HepG2 (cell line): ENCODE results near the gene B4GALT5. TPM values are rescaled to one million over a fixed set of nuclear protein-coding genes. Genes with fewer than 3 reads are reported as not detected.

Experiments used
- ATAC-seq: fragments of 200-7000 bp; cut with Tn5 transposase; 3 replicates; pipeline ENCODE4 v1.9.1; 2020; ENCODE audit warnings: mild to moderate bottlenecking, moderate library complexity
- BruUV-seq: library from RNA; stranded (reverse); fragments of 400-500 nt; replicated peaks from 2 replicates; lab custom pipeline; 2021; lab: Mats Ljungman, UMichigan
- CTCF ChIA-PET: fragments of 300-600 bp; formaldehyde crosslinking; extraction: SDS; loops from one replicate; lab custom pipeline; 2021; ENCODE audit warnings: low total read pairs, inconsistent platforms, low intra/inter-chr PET ratio; lab: Yijun Ruan, JAX
- POLR2A ChIA-PET: fragments of 350-600 bp; sonication (Branson Sonifier 250); formaldehyde crosslinking; loops from one replicate; lab custom pipeline; 2020; ENCODE audit warnings: antibody characterized with exemption, inconsistent platforms; lab: Yijun Ruan, JAX
- DNase-seq: peaks from one replicate; pipeline ENCODE4 v3.0.0-alpha.2; 2015; ENCODE audit warnings: low spot score
- FAIRE-seq: peaks from 3 replicates; lab custom pipeline; 2011; peaks lifted over from hg19 to GRCh38; lab: Jason Lieb, UNC
- H2AFZ ChIP-seq: one replicate; pipeline ENCODE4 v1.6.1; 2011; ENCODE audit warnings: low read length, inconsistent platforms
- H3K27ac ChIP-seq: fragments of 300-600 bp; 3 replicates; pipeline ENCODE4 v1.8.0; 2011; ENCODE audit warnings: mixed run types, mild to moderate bottlenecking, mixed read lengths, low read length, inconsistent platforms; ENCODE audit not compliant: insufficient read depth; ENCODE audit errors: extremely low read length
- H3K27me3 ChIP-seq, 2 experiments: fragments of 200-600 bp in 1 of 2; 2 replicates in 1 of 2; 3 replicates in 1 of 2; pipeline versions ENCODE4 v1.6.0 to v1.8.0; 2011; ENCODE audit warnings: low read length in 2 of 2, mild to moderate bottlenecking in 2 of 2, moderate library complexity in 2 of 2, inconsistent platforms in 1 of 2; ENCODE audit not compliant: insufficient read depth in 2 of 2, control insufficient read depth in 1 of 2
- H3K36me3 ChIP-seq, 2 experiments: fragments of 200-600 bp in 1 of 2; replicated peaks in 1 of 2; 2 replicates in 1 of 2; 3 replicates in 1 of 2; pipeline versions ENCODE4 v1.5.1 to v1.8.0; 2011; ENCODE audit warnings: low read length in 2 of 2, inconsistent platforms in 1 of 2; ENCODE audit not compliant: insufficient read depth in 2 of 2, control insufficient read depth in 1 of 2
- H3K4me1 ChIP-seq: 2 replicates; pipeline ENCODE4 v1.5.1; 2012; ENCODE audit warnings: low read length, inconsistent platforms; ENCODE audit not compliant: insufficient read depth
- H3K4me2 ChIP-seq: 2 replicates; pipeline ENCODE4 v1.6.0; 2011; ENCODE audit warnings: low read depth, low read length, inconsistent platforms
- H3K4me3 ChIP-seq, 3 experiments: fragments of 200-600 bp in 1 of 3; sonication (generic), shearing (Covaris generic) in 1 of 3; replicated peaks in 1 of 3; 2 replicates each; pipeline ENCODE4 v1.5.1; 2011 to 2016; ENCODE audit warnings: low read length in 3 of 3, inconsistent platforms in 2 of 3, low read depth in 2 of 3, mild to moderate bottlenecking in 2 of 3, control low read depth in 1 of 3, mixed read lengths in 1 of 3; ENCODE audit not compliant: insufficient read depth in 1 of 3
- H3K79me2 ChIP-seq: one replicate; pipeline ENCODE4 v1.6.1; 2011; ENCODE audit warnings: low read length, inconsistent platforms; ENCODE audit not compliant: insufficient read depth
- H3K9ac ChIP-seq: 2 replicates; pipeline ENCODE4 v1.6.0; 2011; ENCODE audit warnings: mild to moderate bottlenecking, low read depth, low read length, inconsistent platforms; ENCODE audit not compliant: insufficient read depth
- H3K9me3 ChIP-seq: 2 replicates; pipeline ENCODE4 v1.5.1; 2012; ENCODE audit warnings: mild to moderate bottlenecking, low read length
- H4K20me1 ChIP-seq: 2 replicates; pipeline ENCODE4 v1.6.0; 2011; ENCODE audit warnings: inconsistent platforms, mild to moderate bottlenecking, low read length, moderate library complexity; ENCODE audit not compliant: insufficient read depth
- GABPA ChIP-seq, 2 experiments: IDR thresholded peaks; 2 replicates each; pipeline ENCODE4 v1.6.1; 2011 to 2016; ENCODE audit warnings: low read depth in 2 of 2, low read length in 1 of 2, missing biosample characterization in 1 of 2, missing genetic modification characterization in 1 of 2
- NCOA1 ChIP-seq: sonication (generic); formaldehyde crosslinking; IDR thresholded peaks from 2 replicates; pipeline ENCODE4 v1.9.0; 2021; ENCODE audit warnings: missing genetic modification reagents
- RCOR2 ChIP-seq: IDR thresholded peaks from 2 replicates; pipeline ENCODE4 v1.6.1; 2016; ENCODE audit warnings: missing biosample characterization, missing genetic modification reagents
- SMYD3 ChIP-seq: sonication (generic); formaldehyde crosslinking; IDR thresholded peaks from 2 replicates; pipeline ENCODE4 v1.8.1; 2023; ENCODE audit warnings: mild to moderate bottlenecking, missing genetic modification reagents
- TMF1 ChIP-seq: sonication (generic); formaldehyde crosslinking; IDR thresholded peaks from 2 replicates; pipeline ENCODE4 v1.8.1; 2022; ENCODE audit warnings: low read depth, missing genetic modification reagents
- ZMAT3 ChIP-seq: sonication (generic); formaldehyde crosslinking; conservative IDR thresholded peaks from 2 replicates; pipeline ENCODE4 v1.7.0; 2021; ENCODE audit warnings: missing genetic modification reagents
- ZNF572 ChIP-seq: sonication (generic); formaldehyde crosslinking; IDR thresholded peaks from 2 replicates; pipeline ENCODE4 v1.5.1; 2020; ENCODE audit warnings: mild to moderate bottlenecking, missing genetic modification reagents
- ZNF629 ChIP-seq: sonication (generic); formaldehyde crosslinking; conservative IDR thresholded peaks from 2 replicates; pipeline ENCODE4 v1.5.0; 2020; ENCODE audit warnings: missing genetic modification reagents
- ZNF720 ChIP-seq: sonication (generic); formaldehyde crosslinking; IDR thresholded peaks from 2 replicates; pipeline ENCODE4 v1.4.0; 2020; ENCODE audit warnings: missing genetic modification reagents
- WGBS: methylation state at CpG from one replicate; pipeline ENCODE4 v1.1.6; 2017; ENCODE audit warnings: low lambda C conversion rate; 5-methylcytosine and 5-hydroxymethylcytosine counted together
- in situ Hi-C: cut with HindIII; loops from 2 replicates; pipeline ENCODE4 v1.10.0; 2017; ENCODE audit warnings: low pct_unique_long_range_greater_than_20kb; ENCODE audit not compliant: extremely low pct_ligation_motif_present
- intact Hi-C: fragments of 100-400 bp; cut with micrococcal nuclease; formaldehyde crosslinking; loops from one replicate; pipeline ENCODE4 v1.10.0; 2022; ENCODE audit not compliant: unreplicated experiment
- polyA plus RNA-seq, 8 experiments: library from polyadenylated mRNA; depleted of rRNA in 3 of 8; stranded (reverse) in 7 of 8; unstranded in 1 of 8; fragments of >200 nt; fragmentation: Illumina TruSeq in 4 of 8; extraction: Trizol in 4 of 8; gene quantifications; 2 replicates each; pipeline versions ENCODE4 v1.2.1 to v1.2.3, GENCODE V29; 2011 to 2016; ENCODE audit warnings: low read depth in 4 of 8, missing spikeins in 1 of 8, mixed read lengths in 1 of 8; ENCODE audit not compliant: insufficient read depth in 1 of 8
- total RNA-seq, 5 experiments: library from RNA; depleted of rRNA; stranded (reverse); fragments of >200 nt; fragmentation: Illumina TruSeq; extraction: Trizol; gene quantifications; 2 replicates each; pipeline ENCODE4 v1.2.3, GENCODE V29; 2016; ENCODE audit warnings: low read depth in 1 of 5
- TF ChIP-seq, protein P1 (sequence below): sonication (generic); formaldehyde crosslinking; IDR thresholded peaks from 2 replicates; pipeline ENCODE4 v1.4.0; 2020; ENCODE audit warnings: mild to moderate bottlenecking, missing genetic modification reagents
- TF ChIP-seq, protein P2 (sequence below): sonication (generic); formaldehyde crosslinking; IDR thresholded peaks from 2 replicates; pipeline ENCODE4 v1.5.1; 2020; ENCODE audit warnings: mild to moderate bottlenecking, missing genetic modification reagents, moderate library complexity
- TF ChIP-seq, protein P3 (sequence below): sonication (generic); formaldehyde crosslinking; IDR thresholded peaks from 2 replicates; pipeline ENCODE4 v1.5.0; 2020; ENCODE audit warnings: missing genetic modification reagents, mild to moderate bottlenecking, borderline replicate concordance
- TF ChIP-seq, protein P4 (sequence below): IDR thresholded peaks from 2 replicates; pipeline ENCODE4 v1.6.1; 2016; ENCODE audit warnings: mild to moderate bottlenecking
- TF ChIP-seq, protein P5 (sequence below): sonication (generic); formaldehyde crosslinking; IDR thresholded peaks from 2 replicates; pipeline ENCODE4 v1.8.1; 2023; ENCODE audit warnings: mild to moderate bottlenecking, missing genetic modification reagents
- TF ChIP-seq, protein P6 (sequence below): sonication (generic); formaldehyde crosslinking; IDR thresholded peaks from 2 replicates; pipeline ENCODE4 v1.5.0; 2020; ENCODE audit warnings: missing genetic modification reagents, mild to moderate bottlenecking, borderline replicate concordance

Gene B4GALT5
- total and polyA plus RNA-seq, 2 of the 13 experiments (the other 11 are each of a cell fraction or from before 2014, with no cell fraction given) = 27.3 to 30.9 TPM

DNA sequence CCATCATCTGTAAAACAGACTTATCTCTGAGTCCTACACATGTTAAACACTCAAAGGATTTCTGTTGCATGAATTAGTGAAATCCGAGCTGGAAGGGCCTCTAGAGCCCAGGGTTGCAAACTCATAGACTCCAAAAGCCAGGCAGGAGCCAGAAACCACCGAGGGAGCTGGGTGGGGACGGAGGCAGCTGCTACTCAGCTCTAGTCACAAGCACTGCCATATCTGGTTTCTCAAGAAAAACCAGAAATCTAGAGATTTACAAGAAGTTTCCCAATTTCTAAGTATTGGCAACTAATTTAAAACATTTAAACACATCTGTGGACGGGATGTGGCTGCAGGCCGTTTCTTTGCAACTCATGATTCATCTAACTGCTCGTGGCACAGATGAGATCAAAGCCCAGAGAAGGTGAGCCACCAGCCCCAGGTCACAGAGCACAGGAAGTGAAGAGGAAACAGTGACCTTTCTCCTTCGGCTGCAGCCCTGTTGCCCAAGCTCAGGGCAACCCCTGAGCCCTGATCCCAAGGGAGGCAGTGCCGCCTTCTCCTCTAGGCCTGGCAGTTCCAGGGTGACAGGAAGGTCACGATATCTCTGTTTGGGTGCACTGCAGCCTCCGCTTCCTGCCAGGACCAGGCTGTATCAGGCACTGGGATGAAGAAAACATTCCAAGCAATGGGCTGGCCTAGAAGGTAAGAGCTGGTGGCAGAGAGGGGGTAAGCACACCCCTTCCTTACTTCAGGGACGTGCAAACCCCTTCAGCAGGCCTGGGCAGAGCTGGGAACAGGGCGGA is 119.3 kb downstream of the B4GALT5 start (continued):
- TF ChIP-seq, protein P1, sequence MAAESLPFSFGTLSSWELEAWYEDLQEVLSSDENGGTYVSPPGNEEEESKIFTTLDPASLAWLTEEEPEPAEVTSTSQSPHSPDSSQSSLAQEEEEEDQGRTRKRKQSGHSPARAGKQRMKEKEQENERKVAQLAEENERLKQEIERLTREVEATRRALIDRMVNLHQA (CRISPR knock-in tag) = no peak
- TF ChIP-seq, protein P2, sequence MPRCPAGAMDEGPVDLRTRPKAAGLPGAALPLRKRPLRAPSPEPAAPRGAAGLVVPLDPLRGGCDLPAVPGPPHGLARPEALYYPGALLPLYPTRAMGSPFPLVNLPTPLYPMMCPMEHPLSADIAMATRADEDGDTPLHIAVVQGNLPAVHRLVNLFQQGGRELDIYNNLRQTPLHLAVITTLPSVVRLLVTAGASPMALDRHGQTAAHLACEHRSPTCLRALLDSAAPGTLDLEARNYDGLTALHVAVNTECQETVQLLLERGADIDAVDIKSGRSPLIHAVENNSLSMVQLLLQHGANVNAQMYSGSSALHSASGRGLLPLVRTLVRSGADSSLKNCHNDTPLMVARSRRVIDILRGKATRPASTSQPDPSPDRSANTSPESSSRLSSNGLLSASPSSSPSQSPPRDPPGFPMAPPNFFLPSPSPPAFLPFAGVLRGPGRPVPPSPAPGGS (CRISPR knock-in tag) = peak; percentile 47; the same call in 1 of the 2 replicates
- peak; percentile 72; the same call in 1 of the 2 replicates for TF ChIP-seq ZNF720
- TF ChIP-seq, all 625 proteins: peak for 113

DNA sequence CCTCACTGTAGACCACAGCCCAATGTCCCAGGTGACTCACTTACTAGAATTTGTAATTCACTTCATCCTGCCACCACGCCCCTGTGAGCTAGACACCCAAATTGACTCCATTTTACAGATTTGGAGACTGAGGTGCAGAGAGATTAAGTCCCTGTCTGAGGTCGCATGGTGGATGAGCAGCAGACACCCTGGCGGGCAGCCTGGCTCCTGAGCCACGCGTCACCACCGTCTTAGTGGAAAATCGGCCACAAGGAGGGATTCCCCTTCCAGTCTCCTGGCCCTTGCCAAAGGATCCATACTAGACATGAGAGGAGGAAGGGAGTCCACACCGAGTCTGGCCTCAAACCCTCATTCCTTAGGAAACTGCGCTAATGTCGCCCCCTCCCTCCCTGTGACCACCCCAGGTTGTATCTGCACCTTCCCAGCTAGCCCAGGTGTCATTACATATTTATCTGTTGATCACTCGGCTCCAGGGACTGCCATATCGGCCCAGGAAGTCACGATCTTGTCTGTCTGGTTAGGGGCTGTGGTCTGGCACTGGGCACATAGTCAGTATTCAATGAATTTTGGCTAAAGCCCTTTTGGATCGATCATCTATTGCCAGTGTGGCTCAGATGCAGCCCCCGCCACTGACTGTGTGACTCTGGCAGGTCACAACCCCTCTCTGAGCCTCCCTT is 120.1 kb downstream of the B4GALT5 start:
- intact Hi-C loops = no loop called here
- CTCF ChIA-PET = no interaction called here
- DNase-seq (no peak), FAIRE-seq (no peak), ATAC-seq (no peak)
- no peaks in the 10 kb centered on the region for H3K9me3 ChIP-seq
- H3K4me1 ChIP-seq = peaks cover 51% of the 10 kb centered on the region
- H4K20me1 ChIP-seq = no peaks in the 10 kb centered on the region
- H3K36me3 ChIP-seq = no peaks in the 10 kb centered on the region
- no peaks in the 10 kb centered on the region; a peak in 3 of 5 replicates for H3K27me3 ChIP-seq
- no peak overlapping the region for H3K9ac ChIP-seq
- H3K4me2 ChIP-seq = peak overlapping the region; percentile 61
- no peak overlapping the region for H3K4me3 ChIP-seq
- H2AFZ ChIP-seq = no peak overlapping the region
- POLR2A ChIA-PET = interaction anchor here (1.0 to 5.9 kb wide), 2 partner anchors 10 kb away, joined by 3 to 59 read pairs; no protein-coding TSS in a partner anchor
- WGBS = 70% methylated on average over 15 of the region's 15 CpGs
- no peak overlapping the region for H3K27ac ChIP-seq
- no peaks in the 10 kb centered on the region for H3K79me2 ChIP-seq
- BruUV-seq = no TSS peak
- in situ Hi-C loops = no loop called here
- TF ChIP-seq ZMAT3 (CRISPR knock-in tag) = peak; percentile 65; the same call in 1 of the 2 replicates
- no peak for TF ChIP-seq SMYD3 (CRISPR knock-in tag)
- TF ChIP-seq, protein P3, sequence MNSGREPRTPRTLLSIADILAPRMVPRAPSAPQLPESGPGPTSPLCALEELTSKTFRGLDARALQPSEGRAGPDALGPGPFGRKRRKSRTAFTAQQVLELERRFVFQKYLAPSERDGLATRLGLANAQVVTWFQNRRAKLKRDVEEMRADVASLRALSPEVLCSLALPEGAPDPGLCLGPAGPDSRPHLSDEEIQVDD (CRISPR knock-in tag) = no peak
- 0 out of 2 replicates have a peak, but pooled peaks have one; percentile 5 for TF ChIP-seq GABPA (IDR thresholded peaks at IDR 0.05; ENCODE audit: low read depth, low read length)
- no peak for TF ChIP-seq GABPA (CRISPR knock-in tag; IDR thresholded peaks at IDR 0.05; ENCODE audit: low read depth)
- TF ChIP-seq NCOA1 = no peak
- TF ChIP-seq ZNF572 (CRISPR knock-in tag) = 0 out of 2 replicates have a peak, but pooled peaks have one; percentile 32
- TF ChIP-seq, protein P4, sequence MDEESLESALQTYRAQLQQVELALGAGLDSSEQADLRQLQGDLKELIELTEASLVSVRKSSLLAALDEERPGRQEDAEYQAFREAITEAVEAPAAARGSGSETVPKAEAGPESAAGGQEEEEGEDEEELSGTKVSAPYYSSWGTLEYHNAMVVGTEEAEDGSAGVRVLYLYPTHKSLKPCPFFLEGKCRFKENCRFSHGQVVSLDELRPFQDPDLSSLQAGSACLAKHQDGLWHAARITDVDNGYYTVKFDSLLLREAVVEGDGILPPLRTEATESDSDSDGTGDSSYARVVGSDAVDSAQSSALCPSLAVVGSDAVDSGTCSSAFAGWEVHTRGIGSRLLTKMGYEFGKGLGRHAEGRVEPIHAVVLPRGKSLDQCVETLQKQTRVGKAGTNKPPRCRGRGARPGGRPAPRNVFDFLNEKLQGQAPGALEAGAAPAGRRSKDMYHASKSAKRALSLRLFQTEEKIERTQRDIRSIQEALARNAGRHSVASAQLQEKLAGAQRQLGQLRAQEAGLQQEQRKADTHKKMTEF (CRISPR knock-in tag) = no peak
- 0 out of 2 replicates have a peak, but pooled peaks have one; percentile 25 for TF ChIP-seq RCOR2 (CRISPR knock-in tag)
- TF ChIP-seq ZNF629 = peak; percentile 97
- TF ChIP-seq, protein P5, sequence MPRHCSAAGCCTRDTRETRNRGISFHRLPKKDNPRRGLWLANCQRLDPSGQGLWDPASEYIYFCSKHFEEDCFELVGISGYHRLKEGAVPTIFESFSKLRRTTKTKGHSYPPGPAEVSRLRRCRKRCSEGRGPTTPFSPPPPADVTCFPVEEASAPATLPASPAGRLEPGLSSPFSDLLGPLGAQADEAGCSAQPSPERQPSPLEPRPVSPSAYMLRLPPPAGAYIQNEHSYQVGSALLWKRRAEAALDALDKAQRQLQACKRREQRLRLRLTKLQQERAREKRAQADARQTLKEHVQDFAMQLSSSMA (CRISPR knock-in tag) = 0 out of 2 replicates have a peak, but pooled peaks have one; percentile 16
- no peak for TF ChIP-seq TMF1 (CRISPR knock-in tag)
- TF ChIP-seq, protein P6, sequence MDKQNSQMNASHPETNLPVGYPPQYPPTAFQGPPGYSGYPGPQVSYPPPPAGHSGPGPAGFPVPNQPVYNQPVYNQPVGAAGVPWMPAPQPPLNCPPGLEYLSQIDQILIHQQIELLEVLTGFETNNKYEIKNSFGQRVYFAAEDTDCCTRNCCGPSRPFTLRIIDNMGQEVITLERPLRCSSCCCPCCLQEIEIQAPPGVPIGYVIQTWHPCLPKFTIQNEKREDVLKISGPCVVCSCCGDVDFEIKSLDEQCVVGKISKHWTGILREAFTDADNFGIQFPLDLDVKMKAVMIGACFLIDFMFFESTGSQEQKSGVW (CRISPR knock-in tag) = 0 out of 2 replicates have a peak, but pooled peaks have one; percentile 29
